ENCODE measurements around the gene C3orf52.

GRCh38 chr3:112041321-112041720, 44.9 kb upstream of the C3orf52 start:
- TF ChIP-seq, protein P1, sequence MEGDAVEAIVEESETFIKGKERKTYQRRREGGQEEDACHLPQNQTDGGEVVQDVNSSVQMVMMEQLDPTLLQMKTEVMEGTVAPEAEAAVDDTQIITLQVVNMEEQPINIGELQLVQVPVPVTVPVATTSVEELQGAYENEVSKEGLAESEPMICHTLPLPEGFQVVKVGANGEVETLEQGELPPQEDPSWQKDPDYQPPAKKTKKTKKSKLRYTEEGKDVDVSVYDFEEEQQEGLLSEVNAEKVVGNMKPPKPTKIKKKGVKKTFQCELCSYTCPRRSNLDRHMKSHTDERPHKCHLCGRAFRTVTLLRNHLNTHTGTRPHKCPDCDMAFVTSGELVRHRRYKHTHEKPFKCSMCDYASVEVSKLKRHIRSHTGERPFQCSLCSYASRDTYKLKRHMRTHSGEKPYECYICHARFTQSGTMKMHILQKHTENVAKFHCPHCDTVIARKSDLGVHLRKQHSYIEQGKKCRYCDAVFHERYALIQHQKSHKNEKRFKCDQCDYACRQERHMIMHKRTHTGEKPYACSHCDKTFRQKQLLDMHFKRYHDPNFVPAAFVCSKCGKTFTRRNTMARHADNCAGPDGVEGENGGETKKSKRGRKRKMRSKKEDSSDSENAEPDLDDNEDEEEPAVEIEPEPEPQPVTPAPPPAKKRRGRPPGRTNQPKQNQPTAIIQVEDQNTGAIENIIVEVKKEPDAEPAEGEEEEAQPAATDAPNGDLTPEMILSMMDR (IDR thresholded peaks at IDR 0.05), result no peak
- no peak for TF ChIP-seq POLR2A (IDR thresholded peaks at IDR 0.05)

All from prostate gland (tissue), 2 donors.